ENCODE measurements around the gene DSE.

The DSE gene

DNA sequence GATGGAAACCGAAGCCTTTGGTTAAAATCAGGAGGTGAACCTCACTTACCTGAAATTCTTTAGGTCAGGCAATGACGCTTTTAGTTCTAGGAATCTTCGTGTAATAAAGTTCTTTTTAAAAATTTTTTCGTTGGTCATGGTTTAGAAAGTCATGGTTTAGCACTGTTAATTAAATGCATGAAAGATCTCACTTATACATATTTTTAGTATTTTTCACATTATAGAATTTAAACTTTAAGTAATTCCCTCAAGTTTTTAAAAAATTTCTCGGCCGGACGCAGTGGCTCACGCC lies 1.1 kb downstream of the DSE start:
- Mint-ChIP-seq H3K4me3 (peak overlapping the region; percentile 78), H3K9me3 (no peaks in the 10 kb centered on the region), H3K4me1 (peaks cover 26% of the 10 kb centered on the region), H3K36me3 (no peaks in the 10 kb centered on the region), H3K27ac (no peak overlapping the region)
- no peak for DNase-seq (ENCODE audit: low spot score in 2 of 2)
- no peak for ATAC-seq

GRCh38 chr6:116373300-116373699 lies 2.6 kb downstream of the DSE start:
- DNase-seq (ENCODE audit: low spot score in 2 of 2): no peak
- H3K9me3 Mint-ChIP-seq: no peaks in the 10 kb centered on the region
- peaks cover 11% of the 10 kb centered on the region for H3K4me1 Mint-ChIP-seq
- no peak overlapping the region for H3K4me3 Mint-ChIP-seq
- no peak overlapping the region for H3K27ac Mint-ChIP-seq
- ATAC-seq: no peak
- no peaks in the 10 kb centered on the region for H3K36me3 Mint-ChIP-seq

DNA sequence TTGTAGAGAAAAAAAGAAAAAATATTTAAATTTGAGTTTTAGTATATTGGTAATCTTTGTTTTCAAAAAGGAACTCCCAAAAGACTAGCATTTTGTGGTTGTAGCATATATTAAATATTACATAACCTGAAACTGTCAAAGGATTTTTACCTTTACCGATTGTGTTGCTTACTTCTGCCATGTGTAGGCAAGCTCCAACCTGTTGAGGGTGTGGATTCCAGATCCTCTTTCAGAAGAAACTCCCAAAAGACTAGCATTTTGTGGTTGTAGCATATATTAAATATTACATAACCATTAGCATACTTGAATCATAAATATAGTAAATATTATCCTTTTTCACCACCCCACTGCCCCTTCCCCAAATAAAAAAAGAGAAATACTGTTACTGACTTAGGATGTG lies 3.2 kb downstream of the DSE start:
- H3K4me3 Mint-ChIP-seq: no peak overlapping the region
- no peak overlapping the region for H3K27ac Mint-ChIP-seq
- H3K9me3 Mint-ChIP-seq: no peaks in the 10 kb centered on the region
- ATAC-seq (no peak), DNase-seq (ENCODE audit: low spot score in 2 of 2) (no peak)
- no peaks in the 10 kb centered on the region for H3K36me3 Mint-ChIP-seq
- H3K4me1 Mint-ChIP-seq: peaks cover 10% of the 10 kb centered on the region

GRCh38 chr6:116374586-116374985 lies 3.8 kb downstream of the DSE start:
- Mint-ChIP-seq H3K36me3 (no peaks in the 10 kb centered on the region), H3K4me3 (no peak overlapping the region), H3K27ac (no peak overlapping the region), H3K9me3 (no peaks in the 10 kb centered on the region), H3K4me1 (peaks cover 9% of the 10 kb centered on the region)
- DNase-seq (ENCODE audit: low spot score in 2 of 2): no peak
- ATAC-seq: no peak

GRCh38 chr6:116375262-116375661 lies 4.5 kb downstream of the DSE start:
- DNase-seq (ENCODE audit: low spot score in 2 of 2): no peak
- Mint-ChIP-seq H3K9me3 (no peaks in the 10 kb centered on the region), H3K4me3 (no peak overlapping the region), H3K36me3 (no peaks in the 10 kb centered on the region), H3K4me1 (peaks cover 2% of the 10 kb centered on the region), H3K27ac (no peak overlapping the region)
- ATAC-seq: no peak

- DNase-seq (ENCODE audit: low spot score in 2 of 2) (no peak), ATAC-seq (no peak)
- Mint-ChIP-seq H3K36me3 (no peaks in the 10 kb centered on the region), H3K4me1 (no peaks in the 10 kb centered on the region), H3K27ac (no peak overlapping the region), H3K9me3 (no peaks in the 10 kb centered on the region), H3K4me3 (no peak overlapping the region)
Observed at GRCh38 chr6:116376149-116376548, 5.4 kb downstream of the DSE start.

DNA sequence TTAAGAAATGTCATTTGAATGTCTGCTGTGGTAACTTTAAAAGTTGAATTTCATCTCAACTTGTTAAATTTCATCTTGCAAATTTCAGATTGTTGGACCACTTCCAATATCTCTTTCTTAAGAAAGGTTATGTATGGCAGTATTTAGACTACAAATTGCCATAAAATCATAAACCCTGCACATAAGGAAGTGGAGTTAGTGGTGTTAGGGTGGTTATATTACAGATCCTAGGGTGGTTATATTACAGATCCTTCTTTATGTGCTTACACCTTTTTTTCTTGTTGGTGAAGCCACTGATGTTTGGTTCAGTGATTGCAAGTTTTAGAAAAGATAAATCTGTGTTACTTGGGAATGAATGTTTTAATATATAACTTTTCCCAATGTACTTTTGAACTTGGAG lies 9.0 kb downstream of the DSE start:
- Mint-ChIP-seq H3K36me3 (no peaks in the 10 kb centered on the region), H3K4me3 (no peak overlapping the region), H3K4me1 (peaks cover 2% of the 10 kb centered on the region), H3K9me3 (no peaks in the 10 kb centered on the region), H3K27ac (no peak overlapping the region)
- DNase-seq (ENCODE audit: low spot score in 2 of 2) (no peak), ATAC-seq (no peak)

GRCh38 chr6:116380346-116380745 lies 9.6 kb downstream of the DSE start:
- no peak for ATAC-seq
- Mint-ChIP-seq H3K4me1 (peaks cover 8% of the 10 kb centered on the region), H3K4me3 (no peak overlapping the region), H3K9me3 (no peaks in the 10 kb centered on the region), H3K27ac (no peak overlapping the region), H3K36me3 (no peaks in the 10 kb centered on the region)
- no peak for DNase-seq (ENCODE audit: low spot score in 2 of 2)

DNA sequence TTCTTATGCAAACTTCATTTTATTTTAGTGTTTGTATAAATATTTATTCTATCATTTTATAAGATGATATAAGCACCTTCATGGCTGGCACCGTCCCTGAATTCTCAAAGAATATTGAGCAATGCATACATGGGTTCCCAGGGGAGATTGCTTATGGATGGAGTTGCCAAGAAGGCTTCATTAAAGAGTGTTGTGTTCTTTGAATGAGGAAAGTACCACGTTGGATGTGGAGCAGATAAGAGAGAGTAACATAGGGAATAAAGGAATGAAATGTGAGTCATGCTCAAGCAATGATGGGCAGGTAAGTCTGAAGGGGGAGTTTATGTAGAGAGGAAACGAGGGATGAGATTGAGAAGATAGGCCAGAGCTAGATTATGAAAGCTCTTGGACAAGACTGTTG lies 10.3 kb downstream of the DSE start:
- no peak overlapping the region for H3K4me3 Mint-ChIP-seq
- no peak overlapping the region for H3K27ac Mint-ChIP-seq
- no peaks in the 10 kb centered on the region for H3K36me3 Mint-ChIP-seq
- ATAC-seq: no peak
- DNase-seq (ENCODE audit: low spot score in 2 of 2): no peak
- peaks cover 13% of the 10 kb centered on the region for H3K4me1 Mint-ChIP-seq
- H3K9me3 Mint-ChIP-seq: no peaks in the 10 kb centered on the region

- H3K9me3 Mint-ChIP-seq: no peaks in the 10 kb centered on the region
- no peaks in the 10 kb centered on the region for H3K36me3 Mint-ChIP-seq
- DNase-seq (ENCODE audit: low spot score in 2 of 2) (no peak), ATAC-seq (no peak)
- no peak overlapping the region for H3K4me3 Mint-ChIP-seq
- peaks cover 25% of the 10 kb centered on the region for H3K4me1 Mint-ChIP-seq
- H3K27ac Mint-ChIP-seq: no peak overlapping the region
Observed at GRCh38 chr6:116382587-116382986, 11.8 kb downstream of the DSE start.

DNA sequence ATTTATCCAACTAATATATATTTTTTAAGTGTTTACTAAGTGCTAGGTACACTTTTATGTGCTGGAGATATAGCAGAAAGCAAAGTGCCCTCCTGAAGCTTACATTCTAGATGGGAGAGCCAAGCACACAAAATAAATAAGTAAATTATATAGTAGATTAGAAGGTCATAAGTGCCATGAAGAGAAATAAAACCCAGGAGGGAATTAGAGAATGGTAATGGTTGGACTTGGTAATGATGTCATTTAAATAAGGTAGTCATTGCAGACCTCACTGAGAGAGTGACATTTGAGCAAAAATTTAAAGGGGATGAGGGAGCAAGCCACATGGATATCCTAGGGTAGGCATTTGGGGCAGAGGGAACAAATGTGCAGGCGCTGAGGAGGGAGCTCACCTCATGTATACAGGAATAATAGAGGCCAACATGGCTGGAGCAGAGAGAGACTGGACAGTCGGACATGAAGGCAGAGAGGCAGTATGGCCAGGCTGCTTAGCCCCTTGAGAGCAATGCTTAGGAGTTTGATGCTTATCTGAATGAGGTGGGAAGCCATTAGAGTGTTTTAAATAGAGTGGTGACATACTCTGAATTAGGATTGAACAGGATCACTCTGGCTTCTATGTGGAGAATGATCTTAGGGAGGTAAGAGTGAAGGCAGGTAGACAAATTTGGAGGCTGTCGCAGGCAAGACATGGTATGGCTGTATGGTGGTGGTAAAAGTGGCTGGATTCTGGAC lies 14.1 kb downstream of the DSE start:
- no peak for DNase-seq (ENCODE audit: low spot score in 2 of 2)

DNA sequence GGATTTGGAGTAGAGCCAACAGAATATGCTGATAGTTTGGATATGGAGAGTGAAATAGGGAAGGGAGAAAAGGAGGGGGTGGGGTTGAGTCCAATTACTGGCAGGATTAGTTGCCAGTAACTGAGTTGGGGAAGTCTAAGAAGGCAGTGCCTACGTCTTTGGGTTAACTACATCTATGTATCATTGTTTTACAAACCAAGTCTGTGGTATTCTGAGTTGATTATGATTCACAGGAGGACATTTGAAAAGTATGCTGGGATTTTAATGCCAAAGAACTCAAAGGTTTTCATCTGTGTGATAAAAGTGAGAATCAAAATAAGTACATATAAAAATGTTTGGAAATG lies 14.7 kb downstream of the DSE start:
- H3K9me3 Mint-ChIP-seq: no peaks in the 10 kb centered on the region
- H3K36me3 Mint-ChIP-seq: no peaks in the 10 kb centered on the region
- peaks cover 42% of the 10 kb centered on the region for H3K4me1 Mint-ChIP-seq
- H3K4me3 Mint-ChIP-seq: no peak overlapping the region
- ATAC-seq (peak; percentile 82), DNase-seq (ENCODE audit: low spot score in 2 of 2) (no peak)
- H3K27ac Mint-ChIP-seq: peak overlapping the region; percentile 1

More for the DNA sequence above, 14.1 kb downstream of the DSE start:
- Mint-ChIP-seq H3K9me3 (no peaks in the 10 kb centered on the region), H3K4me3 (no peak overlapping the region), H3K27ac (peak overlapping the region; percentile 1), H3K36me3 (no peaks in the 10 kb centered on the region), H3K4me1 (peaks cover 42% of the 10 kb centered on the region)
- ATAC-seq: peak; percentile 8

- ATAC-seq (no peak), DNase-seq (ENCODE audit: low spot score in 2 of 2) (no peak)
- Mint-ChIP-seq H3K36me3 (no peaks in the 10 kb centered on the region), H3K9me3 (no peaks in the 10 kb centered on the region), H3K4me1 (peaks cover 42% of the 10 kb centered on the region), H3K27ac (no peak overlapping the region), H3K4me3 (no peak overlapping the region)
Observed at GRCh38 chr6:116385921-116386320, 15.2 kb downstream of the DSE start.

DNA sequence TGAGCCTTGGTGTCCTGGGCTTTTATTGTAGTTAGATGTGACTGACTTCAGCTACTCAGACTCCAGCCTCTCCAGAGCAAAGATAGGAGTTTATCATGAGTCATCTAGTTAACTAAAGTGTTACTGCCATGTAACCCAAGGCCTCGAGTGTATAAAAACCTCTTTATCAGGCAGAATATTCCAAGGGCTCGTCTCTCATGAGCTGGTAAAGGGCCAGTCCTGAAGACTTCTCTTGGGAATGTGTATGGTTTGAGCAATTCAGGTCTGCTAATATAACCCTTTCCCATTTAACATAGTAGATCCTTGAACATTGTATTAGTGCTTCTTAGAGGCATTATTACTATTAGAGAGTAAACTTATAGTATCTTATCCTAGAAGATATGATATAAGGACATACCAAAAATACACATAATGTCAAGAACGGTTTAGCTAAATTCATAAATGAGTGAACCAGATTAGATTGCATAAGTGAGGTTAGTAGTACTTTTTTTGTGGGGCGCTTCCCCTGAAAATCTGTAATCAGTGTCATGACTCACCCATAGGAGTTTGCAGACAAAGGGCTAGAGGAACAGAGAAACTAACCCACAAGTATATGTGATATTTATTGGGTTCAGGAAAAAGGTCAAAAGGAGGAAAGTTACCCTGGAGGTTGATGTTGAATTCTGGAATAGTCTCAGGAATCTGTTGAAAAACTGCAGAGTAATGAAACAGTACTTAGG lies 16.0 kb downstream of the DSE start:
- peak; percentile 63 for ATAC-seq
- peak overlapping the region; percentile 36 for H3K4me3 Mint-ChIP-seq
- DNase-seq (ENCODE audit: low spot score in 2 of 2): no peak
- no peaks in the 10 kb centered on the region for H3K36me3 Mint-ChIP-seq
- peak overlapping the region; percentile 0 for H3K27ac Mint-ChIP-seq
- H3K9me3 Mint-ChIP-seq: no peaks in the 10 kb centered on the region
- peaks cover 42% of the 10 kb centered on the region for H3K4me1 Mint-ChIP-seq

GRCh38 chr6:116387374-116387773 lies 16.6 kb downstream of the DSE start:
- Mint-ChIP-seq H3K27ac (peak overlapping the region; percentile 0), H3K4me1 (peaks cover 48% of the 10 kb centered on the region), H3K9me3 (no peaks in the 10 kb centered on the region), H3K4me3 (peak overlapping the region; percentile 36), H3K36me3 (no peaks in the 10 kb centered on the region)
- ATAC-seq: peak; percentile 72
- DNase-seq (ENCODE audit: low spot score in 2 of 2): no peak

DNA sequence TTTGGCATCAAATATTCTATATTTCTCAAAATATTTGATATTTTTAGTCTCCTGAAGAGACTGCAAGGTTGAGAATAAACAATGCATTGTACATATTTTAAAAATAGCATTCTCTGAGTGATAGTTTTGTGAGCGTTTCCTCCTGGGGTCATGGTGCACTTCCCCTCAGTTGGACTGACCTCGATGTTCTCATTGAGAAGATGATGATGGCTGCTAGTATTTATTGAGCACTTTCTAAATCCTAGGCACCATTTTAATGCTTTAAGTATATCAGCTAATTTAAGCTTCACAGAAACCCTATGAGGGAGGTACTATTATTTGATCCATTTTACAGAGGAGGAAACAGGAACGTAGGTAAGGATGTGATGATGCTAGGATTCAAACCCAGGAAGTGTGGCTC lies 18.2 kb downstream of the DSE start:
- ATAC-seq: no peak
- DNase-seq (ENCODE audit: low spot score in 2 of 2): no peak
- H3K9me3 Mint-ChIP-seq: no peaks in the 10 kb centered on the region
- H3K4me3 Mint-ChIP-seq: no peak overlapping the region
- peaks cover 61% of the 10 kb centered on the region for H3K4me1 Mint-ChIP-seq
- H3K36me3 Mint-ChIP-seq: no peaks in the 10 kb centered on the region
- H3K27ac Mint-ChIP-seq: peak overlapping the region; percentile 30
